ENCODE measurements around the gene RBM27. TPM values are rescaled to one million over a fixed set of nuclear protein-coding genes. Genes with fewer than 3 reads are reported as not detected.
A peak's percentile ranks its signal among the peaks of the same experiment; 100 is the strongest.
"Not testable (repeated sequence)": the region's sequence is repeated elsewhere in the genome, so short reads cannot be mapped to it uniquely, and the experiment has no call there.

Gene RBM27
- total and polyA plus RNA-seq, 10 of the 15 experiments (the other 5 are each of a cell fraction or from before 2014, with no cell fraction given) = 5.8 to 33.9 (median 16.9) TPM

GRCh38 chr5:146214881-146215280 lies 11.5 kb downstream of the RBM27 start:
- ATAC-seq = peak; percentile 69
- DNase-seq (ENCODE audit: low read depth, low spot score); BruUV-seq (replicated peaks); in situ Hi-C loops (cut with MboI); H3K27me3 ChIP-seq (replicated peaks in 1 of 2; ENCODE audit: control insufficient read depth in 2 of 2, insufficient read depth in 2 of 2, low read length in 1 of 2); H3K4me1 ChIP-seq (ENCODE audit: control insufficient read depth, insufficient read depth, low read length); intact Hi-C loops (cut with micrococcal nuclease; ENCODE audit: unreplicated experiment); POLR2A ChIA-PET; CTCF ChIA-PET; H3K9ac ChIP-seq (ENCODE audit: control insufficient read depth, insufficient read depth, low read length); RAD21 ChIA-PET (ENCODE audit: unreplicated experiment); H3K4me3 ChIP-seq; H4K20me1 ChIP-seq (ENCODE audit: control insufficient read depth, insufficient read depth); H2AFZ ChIP-seq (ENCODE audit: control insufficient read depth, low read depth, low read length); H3K9me3 ChIP-seq (replicated peaks; ENCODE audit: control insufficient read depth, insufficient read depth, low read length); FAIRE-seq; H3K27ac ChIP-seq (ENCODE audit: control insufficient read depth, insufficient read depth): not testable (repeated sequence)
- SMC1A ChIA-PET (ENCODE audit: uncharacterized antibody, unreplicated experiment) = interaction anchor here (1.3 kb wide), 1 partner anchor 10 kb away, joined by 5 read pairs; no protein-coding TSS in a partner anchor
- Histone ChIP-seq H3K79me2 (ENCODE audit: control insufficient read depth, insufficient read depth, low read length) (peaks cover 85% of the 10 kb centered on the region), H3K4me2 (ENCODE audit: control insufficient read depth, insufficient read depth) (peak overlapping the region; percentile 48), H3K36me3 (ENCODE audit: control insufficient read depth in 2 of 2, insufficient read depth in 2 of 2, low read length in 1 of 2) (peaks cover 1 to 10% of the 10 kb centered on the region in 2 experiments; a peak in 3 of 4 replicates)
- peak; percentile 11; the same call in 1 of the 2 replicates for TF ChIP-seq ZNF384 (IDR thresholded peaks at IDR 0.05; ENCODE audit: borderline replicate concordance, low read depth, low read length)
- peak; percentile 47; the same call in 1 of the 2 replicates for TF ChIP-seq PAX5 (IDR thresholded peaks at IDR 0.05; ENCODE audit: borderline replicate concordance, low read depth, low read length)
- WGBS (ENCODE audit: insufficient coverage, insufficient replicate concordance, low lambda C conversion rate, missing lambda C conversion rate) = 35% methylated on average over 5 of the region's 5 CpGs

- BruUV-seq (replicated peaks) = no TSS peak
- CTCF ChIA-PET = no interaction called here
- in situ Hi-C loops (cut with MboI) = no loop called here
- POLR2A ChIA-PET = interaction anchor here (0.6 to 1.3 kb wide), 2 partner anchors 12 to 283 kb away, joined by 3 to 5 read pairs; no protein-coding TSS in a partner anchor
- 41% methylated on average over 2 of the region's 2 CpGs for WGBS (ENCODE audit: insufficient coverage, insufficient replicate concordance, low lambda C conversion rate, missing lambda C conversion rate)
- H3K79me2 ChIP-seq (ENCODE audit: control insufficient read depth, insufficient read depth, low read length) = peaks cover 62% of the 10 kb centered on the region
- no peak overlapping the region for H3K9ac ChIP-seq (ENCODE audit: control insufficient read depth, insufficient read depth, low read length)
- H3K27me3 ChIP-seq (replicated peaks in 1 of 2; ENCODE audit: control insufficient read depth in 2 of 2, insufficient read depth in 2 of 2, low read length in 1 of 2) = no peaks in the 10 kb centered on the region
- H3K9me3 ChIP-seq (replicated peaks; ENCODE audit: control insufficient read depth, insufficient read depth, low read length) = no peaks in the 10 kb centered on the region
- no peak overlapping the region for H3K4me2 ChIP-seq (ENCODE audit: control insufficient read depth, insufficient read depth)
- SMC1A ChIA-PET (ENCODE audit: uncharacterized antibody, unreplicated experiment) = interaction anchor here (1.3 to 1.7 kb wide), 2 partner anchors 10 to 28 kb away, joined by 4 read pairs; no protein-coding TSS in a partner anchor
- RAD21 ChIA-PET (ENCODE audit: unreplicated experiment) = no interaction called here
- no peak overlapping the region for H3K4me3 ChIP-seq
- DNase-seq (ENCODE audit: low read depth, low spot score) (no peak), ATAC-seq (no peak), FAIRE-seq (no peak)
- peaks cover 5% of the 10 kb centered on the region for H3K4me1 ChIP-seq (ENCODE audit: control insufficient read depth, insufficient read depth, low read length)
- peaks cover 2 to 19% of the 10 kb centered on the region in 2 experiments; a peak in 3 of 4 replicates for H3K36me3 ChIP-seq (ENCODE audit: control insufficient read depth in 2 of 2, insufficient read depth in 2 of 2, low read length in 1 of 2)
- H3K27ac ChIP-seq (ENCODE audit: control insufficient read depth, insufficient read depth) = no peak overlapping the region
- H4K20me1 ChIP-seq (ENCODE audit: control insufficient read depth, insufficient read depth) = no peaks in the 10 kb centered on the region
- intact Hi-C loops (cut with micrococcal nuclease; ENCODE audit: unreplicated experiment) = no loop called here
- TF ChIP-seq SIN3A (IDR thresholded peaks at IDR 0.05; ENCODE audit: low read depth, low read length) = no peak
- TF ChIP-seq KDM1A (IDR thresholded peaks at IDR 0.05; ENCODE audit: borderline replicate concordance) = no peak
- TF ChIP-seq ZZZ3 (IDR thresholded peaks at IDR 0.05; ENCODE audit: control insufficient read depth, insufficient read length, low read depth) = no peak
- TF ChIP-seq MEF2B (IDR thresholded peaks at IDR 0.05; ENCODE audit: partially characterized antibody, poor library complexity, severe bottlenecking) = no peak
- no peak for TF ChIP-seq BCL11A (IDR thresholded peaks at IDR 0.05; ENCODE audit: low read depth, low read length)
- TF ChIP-seq LARP7 (IDR thresholded peaks at IDR 0.05) = no peak
- TF ChIP-seq ZNF217 (IDR thresholded peaks at IDR 0.05) = no peak
- no peak for TF ChIP-seq TARDBP (IDR thresholded peaks at IDR 0.05; ENCODE audit: borderline replicate concordance)
- no peak for TF ChIP-seq POLR2AphosphoS2 (IDR thresholded peaks at IDR 0.05; ENCODE audit: low read depth, low read length)
- no peak for TF ChIP-seq BMI1 (IDR thresholded peaks at IDR 0.05; ENCODE audit: borderline replicate concordance)
- no peak for TF ChIP-seq CHD1 (IDR thresholded peaks at IDR 0.05; ENCODE audit: low read depth, low read length)
- TF ChIP-seq RB1 (IDR thresholded peaks at IDR 0.05; ENCODE audit: borderline replicate concordance) = no peak
- no peak overlapping the region for H2AFZ ChIP-seq (ENCODE audit: control insufficient read depth, low read depth, low read length)
These were observed 14.8 kb downstream of the RBM27 start for GRCh38 chr5:146218168-146218567.
